CD4-positive, alpha-beta T cell (primary cell): ENCODE data around the gene TENM4. TPM values are rescaled to one million over a fixed set of nuclear protein-coding genes. Genes with fewer than 3 reads are reported as not detected.

Source experiments
- ATAC-seq: fragments of 200-7000 bp; cut with Tn5 transposase; one replicate; pipeline ENCODE4 v1.10.0; 2022; ENCODE audit warnings: mild to moderate bottlenecking; ENCODE audit not compliant: poor library complexity
- CTCF ChIA-PET: fragments of 350-600 bp; sonication (Branson Sonifier 250); formaldehyde crosslinking; loops from one replicate; lab custom pipeline; 2021; ENCODE audit warnings: antibody characterized with exemption, inconsistent platforms; lab: Charles Lee
- POLR2A ChIA-PET: fragments of 350-600 bp; sonication (Branson Sonifier 250); formaldehyde crosslinking; loops from one replicate; lab custom pipeline; 2021; ENCODE audit warnings: antibody characterized with exemption, inconsistent platforms; lab: Charles Lee
- DNase-seq, 14 experiments: peaks; one replicate each; pipeline ENCODE4 v3.0.0-alpha.2; 2013 to 2020; ENCODE audit warnings: mixed read lengths in 2 of 14
- H3K27ac ChIP-seq, 2 donors: one replicate each; pipeline versions ENCODE4 v1.5.1 to v1.7.0; 2013; ENCODE audit warnings: low read length in 2 of 2, low read depth in 1 of 2, mild to moderate bottlenecking in 1 of 2
- H3K27me3 ChIP-seq, 2 experiments: 1 replicate in 1 of 2; 2 replicates in 1 of 2; pipeline versions ENCODE4 v1.6.1 to v1.7.0; 2013; ENCODE audit warnings: low read length in 2 of 2, control low read depth in 1 of 2, mild to moderate bottlenecking in 1 of 2, moderate library complexity in 1 of 2; ENCODE audit not compliant: insufficient read depth in 2 of 2, control insufficient read depth in 1 of 2
- H3K36me3 ChIP-seq: one replicate; pipeline ENCODE4 v1.6.1; 2013; ENCODE audit warnings: low read length, control low read depth; ENCODE audit not compliant: insufficient read depth
- H3K4me1 ChIP-seq: one replicate; pipeline ENCODE4 v1.6.1; 2013; ENCODE audit warnings: low read length, control low read depth; ENCODE audit not compliant: insufficient read depth
- H3K4me3 ChIP-seq: one replicate; pipeline ENCODE4 v1.5.1; 2013; ENCODE audit warnings: mild to moderate bottlenecking, low read length, moderate library complexity
- H3K9me3 ChIP-seq, 2 experiments: 1 replicate in 1 of 2; 2 replicates in 1 of 2; pipeline versions ENCODE4 v1.6.1 to v1.7.0; 2013; ENCODE audit warnings: low read length in 2 of 2, mild to moderate bottlenecking in 2 of 2, control low read depth in 1 of 2, moderate library complexity in 1 of 2; ENCODE audit not compliant: control insufficient read depth in 1 of 2, insufficient read depth in 1 of 2
- H3K27ac Mint-ChIP-seq: one replicate; pipeline ENCODE4 v1.8.0; 2020; ENCODE audit warnings: mixed read lengths
- H3K27me3 Mint-ChIP-seq: one replicate; pipeline ENCODE4 v1.8.0; 2021; ENCODE audit warnings: mixed read lengths
- H3K36me3 Mint-ChIP-seq: one replicate; pipeline ENCODE4 v1.8.0; 2021; ENCODE audit warnings: low read depth, mixed read lengths
- H3K4me1 Mint-ChIP-seq: one replicate; pipeline ENCODE4 v1.8.0; 2021; ENCODE audit warnings: low read depth, mixed read lengths
- H3K4me3 Mint-ChIP-seq: one replicate; pipeline ENCODE4 v1.8.0; 2020; ENCODE audit warnings: mild to moderate bottlenecking, mixed read lengths
- H3K9me3 Mint-ChIP-seq: one replicate; pipeline ENCODE4 v1.8.0; 2020; ENCODE audit warnings: mixed read lengths
- intact Hi-C, 2 experiments: fragments of 100-400 bp; cut with DNase I in 1 of 2; cut with micrococcal nuclease in 1 of 2; formaldehyde crosslinking; loops; one replicate each; pipeline versions ENCODE4 v1.15.1 to v1.9.0; 2023 to 2025; cut with DNase I, micrococcal nuclease
- total RNA-seq, 174 experiments: library from RNA in 2 of 174; stranded (reverse) in 2 of 174; gene quantifications; one replicate each; pipeline ENCODE4 v1.2.3 and lab custom pipeline; 2021 to 2026
- TF ChIP-seq, protein P1 (sequence below): fragments of 200-600 bp; IDR thresholded peaks from one replicate; pipeline ENCODE4 v1.8.0; 2022; ENCODE audit warnings: antibody characterized with exemption, mild to moderate bottlenecking

TENM4 gene
- total RNA-seq, 2 experiments from 2014 or later = 0.22 to 0.31 TPM

DNA sequence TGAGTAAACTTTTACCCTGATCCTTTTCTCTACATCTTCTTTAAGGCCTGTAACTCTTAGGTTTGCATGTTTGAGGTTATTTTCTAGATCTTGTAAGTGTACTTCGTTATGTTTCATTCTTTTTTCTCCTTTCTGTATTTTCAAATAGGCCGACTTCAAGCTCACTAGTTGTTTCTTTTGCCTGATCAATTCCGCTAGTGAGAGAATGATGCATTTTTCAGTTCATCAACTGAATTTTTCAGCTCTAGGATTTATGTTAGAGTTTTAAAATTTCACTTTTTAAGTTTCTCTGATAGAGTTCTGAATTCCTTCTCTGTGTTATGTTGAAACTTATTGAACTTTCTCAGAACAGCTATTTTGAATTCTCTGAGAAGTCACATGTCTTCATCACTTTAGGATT is 810.7 kb downstream of the TENM4 start:
- CTCF ChIA-PET = no interaction called here
- peaks cover 16% of the 10 kb centered on the region for H3K27me3 Mint-ChIP-seq
- intact Hi-C loops = no loop called here
- H3K36me3 Mint-ChIP-seq = no peaks in the 10 kb centered on the region
- no peaks in the 10 kb centered on the region for H3K36me3 ChIP-seq
- DNase-seq = no peak
- ATAC-seq = no peak
- H3K9me3 ChIP-seq = peaks cover 0 to 18% of the 10 kb centered on the region in 2 experiments
- H3K9me3 Mint-ChIP-seq = peaks cover 11% of the 10 kb centered on the region
- H3K4me1 Mint-ChIP-seq = no peaks in the 10 kb centered on the region
- H3K4me3 ChIP-seq = no peak overlapping the region
- TF ChIP-seq, protein P1, sequence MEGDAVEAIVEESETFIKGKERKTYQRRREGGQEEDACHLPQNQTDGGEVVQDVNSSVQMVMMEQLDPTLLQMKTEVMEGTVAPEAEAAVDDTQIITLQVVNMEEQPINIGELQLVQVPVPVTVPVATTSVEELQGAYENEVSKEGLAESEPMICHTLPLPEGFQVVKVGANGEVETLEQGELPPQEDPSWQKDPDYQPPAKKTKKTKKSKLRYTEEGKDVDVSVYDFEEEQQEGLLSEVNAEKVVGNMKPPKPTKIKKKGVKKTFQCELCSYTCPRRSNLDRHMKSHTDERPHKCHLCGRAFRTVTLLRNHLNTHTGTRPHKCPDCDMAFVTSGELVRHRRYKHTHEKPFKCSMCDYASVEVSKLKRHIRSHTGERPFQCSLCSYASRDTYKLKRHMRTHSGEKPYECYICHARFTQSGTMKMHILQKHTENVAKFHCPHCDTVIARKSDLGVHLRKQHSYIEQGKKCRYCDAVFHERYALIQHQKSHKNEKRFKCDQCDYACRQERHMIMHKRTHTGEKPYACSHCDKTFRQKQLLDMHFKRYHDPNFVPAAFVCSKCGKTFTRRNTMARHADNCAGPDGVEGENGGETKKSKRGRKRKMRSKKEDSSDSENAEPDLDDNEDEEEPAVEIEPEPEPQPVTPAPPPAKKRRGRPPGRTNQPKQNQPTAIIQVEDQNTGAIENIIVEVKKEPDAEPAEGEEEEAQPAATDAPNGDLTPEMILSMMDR = no peak
- peaks cover 0 to 9% of the 10 kb centered on the region in 2 experiments for H3K27me3 ChIP-seq
- POLR2A ChIA-PET = no interaction called here
- H3K4me1 ChIP-seq = no peaks in the 10 kb centered on the region
- H3K27ac Mint-ChIP-seq = no peak overlapping the region
- no peak overlapping the region for H3K4me3 Mint-ChIP-seq
- no peak overlapping the region for H3K27ac ChIP-seq

DNA sequence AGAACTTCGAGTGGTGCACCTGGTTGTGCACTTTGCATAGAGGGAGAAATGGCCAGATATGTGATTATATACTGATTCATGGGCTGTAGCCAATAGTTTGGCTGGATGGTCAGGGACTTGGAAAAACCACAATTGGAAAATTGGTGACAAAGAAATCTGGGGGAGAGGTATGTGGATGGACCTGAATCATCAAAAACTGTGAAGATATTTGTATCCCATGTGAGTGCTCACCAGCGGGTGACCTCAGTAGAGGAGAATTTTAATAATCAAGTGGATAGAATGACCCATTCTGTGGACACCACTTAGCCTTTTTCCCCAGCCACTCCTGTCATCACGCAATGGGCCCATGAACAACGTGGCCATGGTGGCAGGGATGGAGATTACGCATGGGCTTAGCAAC is 818.2 kb downstream of the TENM4 start:
- Histone ChIP-seq H3K9me3 (peaks cover 0 to 11% of the 10 kb centered on the region in 2 experiments), H3K36me3 (no peaks in the 10 kb centered on the region), H3K4me1 (no peaks in the 10 kb centered on the region), H3K4me3 (no peak overlapping the region), H3K27me3 (no peaks in the 10 kb centered on the region), H3K27ac (no peak overlapping the region)
- Mint-ChIP-seq H3K27me3 (peaks cover 15% of the 10 kb centered on the region), H3K4me1 (no peaks in the 10 kb centered on the region), H3K9me3 (peaks cover 16% of the 10 kb centered on the region), H3K36me3 (no peaks in the 10 kb centered on the region), H3K27ac (no peak overlapping the region), H3K4me3 (no peak overlapping the region)
- intact Hi-C loops = no loop called here
- DNase-seq (no peak), ATAC-seq (no peak)
- POLR2A ChIA-PET = no interaction called here
- TF ChIP-seq, protein P1 = no peak
- CTCF ChIA-PET = no interaction called here

DNA sequence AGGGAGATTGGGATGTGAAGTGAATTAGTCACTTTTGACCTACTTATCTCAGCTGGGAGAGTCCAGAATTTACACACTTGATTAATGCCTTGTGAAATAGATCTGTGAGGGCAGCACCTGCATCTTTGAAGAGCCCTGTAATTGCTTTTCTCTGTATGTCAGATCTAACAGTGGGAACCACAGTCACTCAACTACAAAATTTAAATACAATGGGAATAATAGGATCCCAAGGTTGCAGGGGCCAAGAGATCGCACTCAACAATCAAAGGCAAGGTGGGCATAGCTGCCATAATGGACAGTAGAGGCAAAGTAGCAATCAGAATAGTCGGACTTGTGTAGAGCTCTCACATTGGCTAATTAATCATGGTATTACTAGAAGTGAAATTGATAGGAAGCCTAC is 820.7 kb downstream of the TENM4 start:
- intact Hi-C loops = no loop called here
- POLR2A ChIA-PET = no interaction called here

More for the DNA sequence above, 820.7 kb downstream of the TENM4 start:
- TF ChIP-seq, protein P1 = no peak
- ATAC-seq = no peak
- Histone ChIP-seq H3K9me3 (peaks cover 0 to 11% of the 10 kb centered on the region in 2 experiments), H3K4me1 (no peaks in the 10 kb centered on the region), H3K4me3 (no peak overlapping the region), H3K27ac (no peak overlapping the region), H3K36me3 (no peaks in the 10 kb centered on the region), H3K27me3 (no peaks in the 10 kb centered on the region)
- Mint-ChIP-seq H3K9me3 (peaks cover 16% of the 10 kb centered on the region), H3K4me3 (no peak overlapping the region), H3K36me3 (no peaks in the 10 kb centered on the region), H3K27me3 (peaks cover 17% of the 10 kb centered on the region), H3K4me1 (no peaks in the 10 kb centered on the region), H3K27ac (no peak overlapping the region)
- DNase-seq = no peak
- CTCF ChIA-PET = no interaction called here
